SU-DHL-6 (cell line): ENCODE data around the gene AP1S1.
A peak's percentile ranks its signal among the peaks of the same experiment; 100 is the strongest.

Experiments used
- H2AFZ ChIP-seq: fragments of 200-600 bp; sonication (generic); 2 replicates; pipeline ENCODE4 v1.6.1; 2014; ENCODE audit warnings: low read depth, mild to moderate bottlenecking, moderate library complexity, mixed read lengths, antibody characterized with exemption, low read length; ENCODE audit not compliant: severe bottlenecking
- H3F3A ChIP-seq: fragments of 200-600 bp; shearing (Covaris generic); 2 replicates; pipeline ENCODE4 v1.6.0; 2016; ENCODE audit warnings: antibody characterized with exemption, mild to moderate bottlenecking; ENCODE audit not compliant: insufficient read depth
- H3K27ac ChIP-seq: fragments of 200-600 bp; sonication (generic); 2 replicates; pipeline ENCODE4 v1.5.1; 2016; ENCODE audit warnings: low read depth, mild to moderate bottlenecking, low read length, moderate library complexity, mixed read lengths
- H3K27me3 ChIP-seq: fragments of 200-600 bp; sonication (generic), shearing (Covaris generic); 2 replicates; pipeline ENCODE4 v1.6.0; 2014; ENCODE audit warnings: mild to moderate bottlenecking, low read length
- H3K36me3 ChIP-seq: fragments of 200-600 bp; sonication (generic); 2 replicates; pipeline ENCODE4 v1.6.1; 2014; ENCODE audit warnings: mild to moderate bottlenecking, low read length, mixed read lengths
- H3K4me2 ChIP-seq: fragments of 300-600, 200-600 bp; shearing (Covaris generic), sonication (generic); 2 replicates; pipeline ENCODE4 v1.6.0; 2014; ENCODE audit warnings: low read length, low read depth, mild to moderate bottlenecking; ENCODE audit not compliant: poor library complexity, severe bottlenecking
- H3K4me3 ChIP-seq: fragments of 200-600 bp; sonication (generic); 2 replicates; pipeline ENCODE4 v1.5.1; 2014; ENCODE audit warnings: antibody characterized with exemption, low read length, mild to moderate bottlenecking, mixed read lengths; ENCODE audit not compliant: insufficient read depth, poor library complexity, severe bottlenecking
- H3K79me2 ChIP-seq: fragments of 200-600 bp; sonication (generic); 2 replicates; pipeline ENCODE4 v1.6.1; 2014; ENCODE audit warnings: mild to moderate bottlenecking, low read length, moderate library complexity; ENCODE audit not compliant: insufficient read depth
- H3K9ac ChIP-seq: fragments of 200-600 bp; sonication (generic); 2 replicates; pipeline ENCODE4 v1.7.0; 2014; ENCODE audit warnings: mild to moderate bottlenecking, low read length
- H3K9me2 ChIP-seq: fragments of 200-600 bp; sonication (generic); replicated peaks from 2 replicates; pipeline ENCODE4 v1.6.1; 2014; ENCODE audit warnings: low read length; ENCODE audit not compliant: insufficient read depth
- H3K9me3 ChIP-seq: fragments of 200-600 bp; sonication (generic); 2 replicates; pipeline ENCODE4 v1.6.1; 2014; ENCODE audit warnings: low read length, mixed read lengths; ENCODE audit not compliant: insufficient read depth
- H4K20me1 ChIP-seq: fragments of 200-600 bp; sonication (generic); 2 replicates; pipeline ENCODE4 v1.6.1; 2014; ENCODE audit warnings: low read depth, mild to moderate bottlenecking, antibody characterized with exemption, low read length, moderate library complexity, mixed read lengths
- EZH2phosphoT487 ChIP-seq: fragments of 200-600 bp; sonication (generic), shearing (Covaris generic); conservative IDR thresholded peaks from 2 replicates; pipeline ENCODE4 v1.6.1; 2018; ENCODE audit warnings: mild to moderate bottlenecking, antibody characterized with exemption, low read length, moderate library complexity, mixed read lengths
- TF ChIP-seq, protein P1 (sequence below): fragments of 200-600 bp; sonication (generic); IDR thresholded peaks from one replicate; pipeline ENCODE4 v1.5.1; 2017; ENCODE audit warnings: antibody characterized with exemption, mild to moderate bottlenecking, low read length, moderate library complexity; ENCODE audit not compliant: insufficient read depth, poor library complexity, severe bottlenecking

The AP1S1 gene

DNA sequence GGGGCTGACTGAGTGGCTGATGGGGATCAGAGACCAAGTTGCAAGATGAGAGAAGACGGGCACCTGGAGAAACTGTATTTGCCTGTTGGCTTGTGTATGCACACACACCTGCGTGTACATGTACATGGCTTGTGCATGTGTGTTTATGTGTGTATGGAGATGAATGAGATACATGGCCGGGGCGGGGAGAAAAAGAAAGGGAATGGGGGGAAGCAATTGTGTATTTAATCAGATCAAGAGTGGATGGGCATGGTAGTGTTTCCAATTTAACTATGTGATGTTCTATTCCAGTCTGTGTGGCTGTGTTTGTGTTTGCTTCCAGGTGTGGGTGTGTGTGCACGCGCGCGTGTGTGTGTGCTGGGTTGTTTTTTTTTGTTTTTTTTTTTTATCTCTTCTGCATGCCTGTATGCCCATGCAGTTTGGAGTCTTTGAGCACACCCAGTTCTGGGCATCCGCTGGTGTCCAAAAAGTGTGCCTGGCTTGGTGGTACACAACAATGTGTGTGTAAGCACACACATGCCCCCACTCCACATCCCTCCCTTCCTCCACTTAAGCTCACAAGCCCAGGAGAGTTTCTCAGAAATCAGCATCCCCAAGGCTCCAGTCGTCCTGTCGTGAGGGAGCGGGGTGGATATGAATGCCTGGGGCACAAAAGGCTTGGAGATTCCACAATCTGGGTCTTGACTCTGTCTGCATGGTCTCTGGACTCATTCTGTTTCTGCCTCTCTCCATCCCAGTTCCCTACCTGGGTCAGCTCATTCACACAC lies 13.6 kb downstream of the AP1S1 start:
- Histone ChIP-seq H3K9ac (no peak overlapping the region), H3K27ac (no peak overlapping the region), H3K4me2 (no peak overlapping the region), H3K79me2 (no peaks in the 10 kb centered on the region), H2AFZ (no peak overlapping the region), H4K20me1 (no peaks in the 10 kb centered on the region), H3K4me3 (no peak overlapping the region), H3K27me3 (no peaks in the 10 kb centered on the region), H3K9me3 (no peaks in the 10 kb centered on the region), H3K9me2 (no peaks in the 10 kb centered on the region), H3F3A (no peaks in the 10 kb centered on the region), H3K36me3 (no peaks in the 10 kb centered on the region)
- TF ChIP-seq, protein P1, sequence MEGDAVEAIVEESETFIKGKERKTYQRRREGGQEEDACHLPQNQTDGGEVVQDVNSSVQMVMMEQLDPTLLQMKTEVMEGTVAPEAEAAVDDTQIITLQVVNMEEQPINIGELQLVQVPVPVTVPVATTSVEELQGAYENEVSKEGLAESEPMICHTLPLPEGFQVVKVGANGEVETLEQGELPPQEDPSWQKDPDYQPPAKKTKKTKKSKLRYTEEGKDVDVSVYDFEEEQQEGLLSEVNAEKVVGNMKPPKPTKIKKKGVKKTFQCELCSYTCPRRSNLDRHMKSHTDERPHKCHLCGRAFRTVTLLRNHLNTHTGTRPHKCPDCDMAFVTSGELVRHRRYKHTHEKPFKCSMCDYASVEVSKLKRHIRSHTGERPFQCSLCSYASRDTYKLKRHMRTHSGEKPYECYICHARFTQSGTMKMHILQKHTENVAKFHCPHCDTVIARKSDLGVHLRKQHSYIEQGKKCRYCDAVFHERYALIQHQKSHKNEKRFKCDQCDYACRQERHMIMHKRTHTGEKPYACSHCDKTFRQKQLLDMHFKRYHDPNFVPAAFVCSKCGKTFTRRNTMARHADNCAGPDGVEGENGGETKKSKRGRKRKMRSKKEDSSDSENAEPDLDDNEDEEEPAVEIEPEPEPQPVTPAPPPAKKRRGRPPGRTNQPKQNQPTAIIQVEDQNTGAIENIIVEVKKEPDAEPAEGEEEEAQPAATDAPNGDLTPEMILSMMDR = no peak
- no peak for TF ChIP-seq EZH2phosphoT487

DNA sequence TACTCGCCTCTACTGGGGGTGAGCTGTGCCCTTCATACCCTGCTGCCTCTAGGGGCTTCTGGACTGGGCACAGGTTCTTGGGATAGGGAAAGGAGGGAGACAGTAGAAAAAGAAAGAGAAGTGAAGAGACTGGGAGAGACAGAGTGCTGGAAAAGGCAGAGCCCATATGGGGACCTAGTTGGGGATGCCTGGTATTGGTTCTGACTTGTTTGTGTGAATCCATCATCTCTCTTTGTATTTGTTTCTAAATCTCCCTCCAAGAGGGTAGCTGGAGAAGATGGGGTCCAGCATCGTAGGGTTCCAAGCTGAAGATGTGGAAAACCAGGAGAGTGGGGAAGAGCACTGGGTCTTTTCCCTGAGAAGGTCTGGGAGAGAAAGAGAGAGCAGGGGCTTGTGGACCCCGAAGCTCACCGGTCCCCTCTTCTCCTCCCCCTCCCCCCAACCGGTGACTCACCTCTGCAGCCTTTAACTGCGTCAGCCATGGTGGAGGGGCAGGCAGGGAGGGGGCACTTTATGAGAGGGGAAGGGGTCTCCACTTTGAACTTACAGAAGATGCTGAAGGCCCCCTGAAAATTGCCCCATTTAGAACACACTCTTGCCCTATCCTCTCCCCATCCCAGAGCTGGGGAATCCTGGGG lies 14.3 kb downstream of the AP1S1 start:
- no peaks in the 10 kb centered on the region for H3K36me3 ChIP-seq
- H3F3A ChIP-seq = no peaks in the 10 kb centered on the region
- no peaks in the 10 kb centered on the region for H4K20me1 ChIP-seq
- H3K79me2 ChIP-seq = no peaks in the 10 kb centered on the region
- H3K4me2 ChIP-seq = no peak overlapping the region
- H3K4me3 ChIP-seq = no peak overlapping the region
- H3K27me3 ChIP-seq = no peaks in the 10 kb centered on the region
- no peaks in the 10 kb centered on the region for H3K9me2 ChIP-seq
- H2AFZ ChIP-seq = no peak overlapping the region
- no peaks in the 10 kb centered on the region for H3K9me3 ChIP-seq
- H3K9ac ChIP-seq = no peak overlapping the region
- H3K27ac ChIP-seq = no peak overlapping the region
- TF ChIP-seq, protein P1 = no peak
- no peak for TF ChIP-seq EZH2phosphoT487

DNA sequence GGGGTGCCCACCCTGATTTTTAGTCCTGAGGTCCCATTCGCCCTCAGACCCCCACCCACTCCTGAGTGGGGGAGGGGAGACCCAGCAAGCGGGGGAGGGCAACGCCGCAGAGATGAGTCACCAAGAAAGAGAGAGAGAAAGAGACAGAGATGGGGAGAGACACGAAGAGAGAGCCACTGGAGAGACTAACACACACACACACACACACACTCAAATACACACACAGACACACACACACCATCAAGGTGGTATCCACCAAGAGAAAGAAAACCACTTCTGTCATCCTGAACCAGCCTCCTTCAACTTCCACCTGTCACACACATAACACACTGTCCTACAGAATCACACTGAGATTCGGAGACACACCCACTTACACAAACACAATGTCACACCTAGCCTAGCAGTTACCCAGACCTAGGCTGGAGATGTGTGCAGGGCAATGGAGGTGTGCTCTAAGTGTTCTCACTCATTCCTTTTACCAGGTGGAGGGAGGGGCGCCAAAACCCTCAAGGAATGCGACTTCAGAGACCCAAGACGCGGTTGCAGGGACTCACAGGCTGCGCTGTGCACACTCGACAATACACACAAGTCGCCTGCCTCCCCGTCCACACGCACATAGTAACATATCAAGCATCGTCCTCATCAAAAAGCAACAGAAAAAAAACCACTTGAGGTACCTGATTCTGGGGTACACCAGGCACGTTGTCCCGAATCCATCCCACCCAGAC lies 15.0 kb downstream of the AP1S1 start:
- H3K4me2 ChIP-seq = peak overlapping the region; percentile 9
- H4K20me1 ChIP-seq = no peaks in the 10 kb centered on the region
- no peak for TF ChIP-seq EZH2phosphoT487
- TF ChIP-seq, protein P1 = no peak
- H3K4me3 ChIP-seq = no peak overlapping the region
- H3K27me3 ChIP-seq = no peaks in the 10 kb centered on the region
- no peaks in the 10 kb centered on the region for H3K79me2 ChIP-seq
- H3K27ac ChIP-seq = no peak overlapping the region
- no peaks in the 10 kb centered on the region for H3K9me3 ChIP-seq
- H3K9ac ChIP-seq = no peak overlapping the region
- no peak overlapping the region for H2AFZ ChIP-seq
- no peaks in the 10 kb centered on the region for H3K36me3 ChIP-seq
- H3F3A ChIP-seq = no peaks in the 10 kb centered on the region
- no peaks in the 10 kb centered on the region for H3K9me2 ChIP-seq
